ENCODE measurements around the gene ABCB6.

Gene ABCB6

DNA sequence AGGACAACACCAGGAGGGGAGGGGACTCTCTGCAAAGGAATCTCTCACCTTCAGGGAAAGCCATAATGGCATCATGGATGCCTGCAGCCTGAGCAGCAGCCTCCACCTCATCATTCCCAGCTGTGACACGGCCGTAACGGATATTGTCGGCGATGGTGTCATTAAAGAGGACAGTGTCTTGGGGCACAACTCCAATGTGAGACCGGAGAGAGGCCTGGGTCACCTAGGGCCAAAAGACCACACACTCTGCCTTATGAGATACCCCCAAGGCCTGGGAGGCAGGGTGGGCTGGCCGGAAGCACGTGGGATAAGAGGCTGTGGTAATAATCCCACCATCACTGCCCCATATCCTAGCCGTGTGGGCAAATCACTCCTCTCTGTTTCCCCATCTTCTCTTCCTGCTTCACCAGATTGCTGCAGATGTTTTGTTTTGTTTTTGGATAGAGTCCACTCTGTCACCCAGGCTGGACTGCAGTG, 7.8 kb downstream of the ABCB6 start:
- TF ChIP-seq, protein P1, sequence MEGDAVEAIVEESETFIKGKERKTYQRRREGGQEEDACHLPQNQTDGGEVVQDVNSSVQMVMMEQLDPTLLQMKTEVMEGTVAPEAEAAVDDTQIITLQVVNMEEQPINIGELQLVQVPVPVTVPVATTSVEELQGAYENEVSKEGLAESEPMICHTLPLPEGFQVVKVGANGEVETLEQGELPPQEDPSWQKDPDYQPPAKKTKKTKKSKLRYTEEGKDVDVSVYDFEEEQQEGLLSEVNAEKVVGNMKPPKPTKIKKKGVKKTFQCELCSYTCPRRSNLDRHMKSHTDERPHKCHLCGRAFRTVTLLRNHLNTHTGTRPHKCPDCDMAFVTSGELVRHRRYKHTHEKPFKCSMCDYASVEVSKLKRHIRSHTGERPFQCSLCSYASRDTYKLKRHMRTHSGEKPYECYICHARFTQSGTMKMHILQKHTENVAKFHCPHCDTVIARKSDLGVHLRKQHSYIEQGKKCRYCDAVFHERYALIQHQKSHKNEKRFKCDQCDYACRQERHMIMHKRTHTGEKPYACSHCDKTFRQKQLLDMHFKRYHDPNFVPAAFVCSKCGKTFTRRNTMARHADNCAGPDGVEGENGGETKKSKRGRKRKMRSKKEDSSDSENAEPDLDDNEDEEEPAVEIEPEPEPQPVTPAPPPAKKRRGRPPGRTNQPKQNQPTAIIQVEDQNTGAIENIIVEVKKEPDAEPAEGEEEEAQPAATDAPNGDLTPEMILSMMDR (conservative IDR thresholded peaks at IDR 0.05; ENCODE audit: low read depth): no peak
- peak overlapping the region; percentile 93 for H3K27ac ChIP-seq
- ChIA-PET CTCF (interaction anchor here (0.6 kb wide), 1 partner anchor 84 kb away, joined by 3 read pairs; no protein-coding TSS in a partner anchor), POLR2A (ENCODE audit: low non-redundant PET) (no interaction called here)
- DNase-seq (ENCODE audit: low spot score): no peak

DNA sequence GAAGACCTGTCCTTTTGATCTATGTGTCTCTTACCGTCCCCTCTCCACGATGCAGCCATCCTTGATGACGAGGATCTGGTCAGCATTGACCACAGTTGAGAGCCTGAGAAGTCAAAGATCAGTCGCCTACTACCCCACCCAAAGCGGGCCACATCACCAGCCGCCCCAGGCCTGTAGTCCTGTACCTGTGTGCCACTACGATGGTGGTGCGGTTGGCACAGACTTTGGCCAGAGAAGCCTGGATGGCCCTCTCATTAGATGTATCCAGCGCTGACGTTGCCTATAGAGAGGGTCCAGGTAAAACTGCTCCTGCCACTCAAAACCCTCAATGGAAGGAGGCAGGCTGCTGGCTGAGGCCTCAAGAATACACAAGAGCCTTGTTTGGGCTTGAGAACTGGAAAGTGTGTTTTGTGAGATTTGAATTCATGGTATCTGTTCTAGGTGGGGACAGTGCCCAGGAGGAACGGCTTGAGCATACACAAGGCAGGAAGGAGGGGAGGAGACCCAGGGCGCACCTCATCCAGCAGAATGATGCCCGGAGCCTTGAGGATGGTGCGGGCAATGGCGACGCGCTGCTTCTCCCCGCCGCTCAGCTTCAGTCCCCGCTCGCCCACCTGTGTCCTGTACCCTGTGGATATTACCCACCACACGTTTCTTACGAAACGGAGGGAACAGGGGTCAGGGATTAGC, 8.4 kb downstream of the ABCB6 start:
- peak overlapping the region; percentile 93 for H3K27ac ChIP-seq
- ChIA-PET CTCF (no interaction called here), POLR2A (ENCODE audit: low non-redundant PET) (no interaction called here)
- DNase-seq (ENCODE audit: low spot score): no peak
- TF ChIP-seq, protein P1 (conservative IDR thresholded peaks at IDR 0.05; ENCODE audit: low read depth): no peak

DNA sequence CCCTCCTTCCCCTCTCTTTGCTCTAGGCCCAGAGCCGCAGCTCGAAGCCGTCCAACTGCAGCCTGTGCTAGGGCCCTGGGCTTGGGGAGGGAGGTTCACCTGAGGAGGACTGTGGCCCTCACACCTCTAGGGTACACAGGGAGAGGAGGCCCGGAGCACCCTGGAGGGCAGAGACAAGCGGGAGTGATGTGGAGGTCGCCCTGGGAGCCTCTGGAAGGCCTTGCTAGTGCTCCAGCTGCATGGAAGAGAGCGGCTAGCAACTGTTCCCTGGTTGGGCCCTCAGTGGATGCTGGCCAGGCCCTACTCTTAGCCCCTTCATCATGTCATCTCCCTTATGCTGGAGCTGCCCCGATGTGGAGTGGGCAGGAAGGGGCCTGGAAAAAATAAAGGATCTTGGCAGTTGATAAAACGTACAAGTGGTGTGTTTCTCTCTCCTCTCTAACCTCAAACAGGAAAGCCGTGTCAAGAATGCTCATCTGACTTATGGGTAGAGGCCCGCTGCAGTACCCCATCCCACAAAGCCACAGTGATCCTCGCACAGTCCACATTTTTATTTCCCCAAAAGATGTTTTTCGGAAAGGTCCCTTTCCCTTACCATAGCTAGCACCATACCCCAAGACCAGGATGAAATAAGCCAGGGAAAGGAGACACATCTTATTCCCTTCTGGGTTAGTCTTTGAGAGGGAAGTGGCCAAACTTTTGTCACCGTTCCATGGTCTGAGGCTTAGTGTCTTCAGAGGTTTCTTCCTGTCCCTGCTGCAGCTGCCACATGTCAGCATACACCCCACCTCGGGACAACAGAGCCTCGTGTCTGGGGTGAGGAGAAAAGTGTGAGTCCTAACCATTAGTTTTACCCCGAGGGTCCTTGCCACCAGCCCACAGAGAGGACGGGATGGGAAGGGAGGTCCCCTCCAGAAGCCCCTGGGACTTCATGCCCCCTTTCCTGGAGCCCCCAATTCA, 9.2 kb downstream of the ABCB6 start:
- POLR2A ChIA-PET (ENCODE audit: low non-redundant PET): no interaction called here
- DNase-seq (ENCODE audit: low spot score): no peak
- CTCF ChIA-PET: interaction anchor here (0.6 to 1.3 kb wide), 4 partner anchors 12 to 311 kb away, joined by 3 to 5 read pairs (median 4); partner anchors contain the start of gene NHEJ1
- peak overlapping the region; percentile 93 for H3K27ac ChIP-seq
- TF ChIP-seq, protein P1 (conservative IDR thresholded peaks at IDR 0.05; ENCODE audit: low read depth): no peak

DNA sequence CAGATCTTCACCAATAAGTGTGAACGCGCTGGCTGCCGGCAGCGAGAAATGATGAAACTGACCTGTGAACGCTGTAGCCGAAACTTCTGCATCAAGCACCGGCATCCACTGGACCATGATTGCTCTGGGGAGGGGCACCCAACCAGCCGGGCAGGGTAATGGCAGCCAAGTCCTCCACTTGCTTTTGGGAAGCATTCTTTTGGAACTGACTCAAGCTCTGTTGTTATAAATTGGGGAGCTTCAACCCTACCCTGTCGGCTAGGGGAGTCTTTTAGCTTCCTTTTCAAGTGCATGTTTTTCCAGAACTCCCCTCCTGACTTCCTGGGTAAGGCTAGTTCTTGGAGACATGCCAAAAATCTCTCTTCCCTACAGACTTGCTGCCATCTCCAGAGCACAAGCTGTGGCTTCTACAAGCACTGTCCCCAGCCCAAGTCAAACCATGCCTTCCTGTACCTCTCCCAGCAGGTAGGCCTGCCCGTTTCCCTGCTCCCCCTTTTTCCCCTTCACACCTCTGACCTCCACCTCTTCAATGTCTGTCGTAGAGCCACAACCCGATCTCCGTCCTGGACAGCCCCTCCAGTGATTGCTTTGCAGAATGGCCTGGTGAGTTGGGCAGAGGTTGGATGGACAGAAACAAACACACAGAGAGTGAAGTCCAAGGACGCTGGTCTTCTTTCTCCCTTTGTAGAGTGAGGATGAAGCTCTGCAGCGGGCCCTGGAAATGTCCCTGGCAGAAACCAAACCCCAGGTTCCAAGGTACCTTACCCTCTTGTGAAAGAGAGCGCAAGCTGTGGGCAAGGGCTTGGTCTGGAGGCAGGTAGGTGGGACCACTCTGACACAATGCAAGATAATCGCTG, 10.6 kb downstream of the ABCB6 start:
- H3K27ac ChIP-seq: peak overlapping the region; percentile 93

DNA sequence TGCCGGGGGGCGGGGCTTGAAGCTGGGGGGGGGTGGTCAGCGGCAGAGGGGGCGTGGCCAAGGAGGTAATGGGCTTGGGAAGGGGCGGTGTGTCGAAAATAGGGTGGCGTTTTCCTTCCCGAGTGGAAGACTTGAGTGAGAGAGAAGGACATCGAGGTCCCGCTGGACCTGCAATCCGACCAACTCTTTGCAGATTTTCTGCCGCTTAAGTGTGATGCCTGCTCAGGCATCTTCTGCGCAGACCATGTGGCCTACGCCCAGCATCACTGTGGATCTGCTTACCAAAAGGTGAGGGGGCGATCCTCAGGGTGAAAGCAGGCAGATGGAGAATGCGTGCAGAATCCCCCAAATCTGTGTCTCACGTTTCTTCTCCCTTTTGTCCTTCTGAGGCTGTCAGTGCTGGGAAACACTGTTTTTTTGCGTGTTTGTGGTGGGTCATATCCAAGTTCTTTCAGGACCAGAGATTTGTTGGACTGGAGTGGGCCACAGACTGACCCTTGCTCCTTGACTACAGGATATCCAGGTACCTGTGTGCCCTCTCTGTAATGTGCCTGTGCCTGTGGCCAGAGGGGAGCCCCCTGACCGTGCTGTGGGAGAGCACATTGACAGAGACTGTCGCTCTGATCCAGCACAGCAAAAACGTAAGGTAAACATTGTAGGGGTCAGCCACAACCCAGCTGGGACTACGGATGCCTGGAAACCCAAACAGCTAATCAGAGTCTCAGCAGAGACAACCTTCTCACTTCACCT, 11.4 kb downstream of the ABCB6 start:
- DNase-seq (ENCODE audit: low spot score): peak; percentile 85
- ChIA-PET CTCF (interaction anchor here (0.7 to 1.7 kb wide), 2 partner anchors 38 to 87 kb away, joined by 3 to 7 read pairs; partner anchors contain the start of gene STK16), POLR2A (ENCODE audit: low non-redundant PET) (interaction anchor here (1.7 kb wide), 1 partner anchor 12 kb away, joined by 6 read pairs; the partner anchor contains the start of gene ABCB6)
- TF ChIP-seq, protein P1 (conservative IDR thresholded peaks at IDR 0.05; ENCODE audit: low read depth): no peak
- H3K27ac ChIP-seq: peak overlapping the region; percentile 93

More for the DNA sequence above, 10.6 kb downstream of the ABCB6 start:
- TF ChIP-seq, protein P1 (conservative IDR thresholded peaks at IDR 0.05; ENCODE audit: low read depth): no peak
- peak; percentile 36 for DNase-seq (ENCODE audit: low spot score)
- CTCF ChIA-PET: interaction anchor here (0.6 to 1.3 kb wide), 3 partner anchors 48 to 309 kb away, joined by 3 to 4 read pairs (median 3); partner anchors contain the start of gene NHEJ1
- POLR2A ChIA-PET (ENCODE audit: low non-redundant PET): interaction anchor here (0.8 kb wide), 1 partner anchor 21 kb away, joined by 3 read pairs; the partner anchor contains the start of genes ANKZF1 and ATG9A
